K562 (cell line): ENCODE data around the gene SH2D7. TPM values are rescaled to one million over a fixed set of nuclear protein-coding genes. Genes with fewer than 3 reads are reported as not detected.

Experiments
- ATAC-seq: fragments of 200-7000 bp; cut with Tn5 transposase; 3 replicates; pipeline ENCODE4 v1.9.1; 2020; ENCODE audit warnings: moderate library complexity
- BruUV-seq: library from RNA; stranded (reverse); fragments of 400-500 nt; replicated peaks from 2 replicates; lab custom pipeline; 2021; lab: Mats Ljungman, UMichigan
- CTCF ChIA-PET: fragments of 300-600 bp; formaldehyde crosslinking; extraction: SDS; loops from one replicate; lab custom pipeline; 2021; ENCODE audit warnings: low intra/inter-chr PET ratio; lab: Yijun Ruan, JAX
- POLR2A ChIA-PET: fragments of 300-600, 350-650 bp; sonication (Branson Sonifier 250); formaldehyde crosslinking; extraction: SDS; loops from one replicate; lab custom pipeline; 2021; ENCODE audit warnings: antibody characterized with exemption, inconsistent platforms; lab: Yijun Ruan, JAX
- DNase-seq, 4 experiments: peaks; one replicate each; pipeline versions ENCODE4 v3.0.0 to v3.0.0-alpha.2; 2011 to 2018; ENCODE audit warnings: low spot score in 3 of 4, mixed read lengths in 3 of 4; ENCODE audit errors: extremely low read depth in 1 of 4
- FAIRE-seq: peaks from 2 replicates; lab custom pipeline; 2011; peaks lifted over from hg19 to GRCh38; lab: Jason Lieb, UNC
- H2AFZ ChIP-seq: 2 replicates; pipeline ENCODE4 v1.6.0; 2011; ENCODE audit warnings: low read depth, low read length, control low read depth, inconsistent platforms
- H3K27ac ChIP-seq: fragments of 200-600 bp; 3 replicates; pipeline ENCODE4 v1.8.0; 2011; ENCODE audit warnings: low read depth, mild to moderate bottlenecking, control low read depth, inconsistent platforms, low read length, moderate library complexity, mixed read lengths; ENCODE audit errors: extremely low read depth
- H3K27me3 ChIP-seq, 2 experiments: fragments of 300-600 bp in 1 of 2; 2 replicates in 1 of 2; 3 replicates in 1 of 2; pipeline versions ENCODE4 v1.6.0 to v1.8.0; 2011; ENCODE audit warnings: inconsistent platforms in 2 of 2, low read length in 2 of 2, mild to moderate bottlenecking in 1 of 2, mixed read lengths in 1 of 2, moderate library complexity in 1 of 2; ENCODE audit not compliant: control insufficient read depth in 2 of 2, insufficient read depth in 2 of 2
- H3K36me3 ChIP-seq: fragments of 300-600 bp; 3 replicates; pipeline ENCODE4 v1.8.0; 2011; ENCODE audit warnings: mild to moderate bottlenecking, low read length, inconsistent platforms; ENCODE audit not compliant: control insufficient read depth, insufficient read depth
- H3K4me1 ChIP-seq, 2 experiments: fragments of 200-600 bp in 1 of 2; replicated peaks in 1 of 2; 2 replicates in 1 of 2; 3 replicates in 1 of 2; pipeline versions ENCODE4 v1.5.1 to v1.8.0; 2011; ENCODE audit warnings: inconsistent platforms in 2 of 2, low read length in 2 of 2, mild to moderate bottlenecking in 1 of 2, mixed read lengths in 1 of 2, moderate library complexity in 1 of 2; ENCODE audit not compliant: control insufficient read depth in 2 of 2, insufficient read depth in 2 of 2
- H3K4me2 ChIP-seq: 2 replicates; pipeline ENCODE4 v1.6.1; 2011; ENCODE audit warnings: low read length, control low read depth, inconsistent platforms, mixed read lengths; ENCODE audit not compliant: insufficient read depth
- H3K4me3 ChIP-seq: fragments of 200-600 bp; sonication (generic), shearing (Covaris generic); 2 replicates; pipeline ENCODE4 v1.5.1; 2016; ENCODE audit warnings: control low read depth, inconsistent platforms
- H3K79me2 ChIP-seq: fragments of 200-600 bp; 3 replicates; pipeline ENCODE4 v1.8.0; 2011; ENCODE audit warnings: low read length, inconsistent platforms; ENCODE audit not compliant: control insufficient read depth, insufficient read depth
- H3K9ac ChIP-seq, 2 experiments: 2 replicates each; pipeline versions ENCODE4 v1.6.0 to v1.6.1; 2011; ENCODE audit warnings: low read depth in 2 of 2, low read length in 2 of 2, control low read depth in 1 of 2, inconsistent platforms in 1 of 2, mild to moderate bottlenecking in 1 of 2, mixed read lengths in 1 of 2; ENCODE audit not compliant: insufficient read depth in 1 of 2
- H3K9me1 ChIP-seq: one replicate; pipeline ENCODE4 v1.6.0; 2011; ENCODE audit warnings: inconsistent platforms, mild to moderate bottlenecking, low read length, moderate library complexity; ENCODE audit not compliant: control insufficient read depth, insufficient read depth
- H3K9me3 ChIP-seq: replicated peaks from 2 replicates; pipeline ENCODE4 v1.5.1; 2011; ENCODE audit warnings: low read depth, low read length, inconsistent platforms; ENCODE audit not compliant: control insufficient read depth, insufficient read depth
- H4K20me1 ChIP-seq: replicated peaks from 2 replicates; pipeline ENCODE4 v1.6.1; 2011; ENCODE audit warnings: low read length, inconsistent platforms, mixed read lengths; ENCODE audit not compliant: control insufficient read depth, insufficient read depth
- C11orf30 ChIP-seq: fragments of 450-650 bp; IDR thresholded peaks from 2 replicates; pipeline ENCODE4 v1.6.1; 2016; ENCODE audit warnings: low read depth, mild to moderate bottlenecking
- JUND ChIP-seq, 2 experiments: IDR thresholded peaks; 2 replicates in 1 of 2; 3 replicates in 1 of 2; pipeline ENCODE4 v1.6.1; 2011; ENCODE audit warnings: borderline replicate concordance in 2 of 2, low read depth in 2 of 2, low read length in 2 of 2, improper control_type of control experiment in 1 of 2, missing biosample characterization in 1 of 2, missing genetic modification characterization in 1 of 2, missing genetic modification reagents in 1 of 2
- ZNF316 ChIP-seq: fragments of 450-650 bp; IDR thresholded peaks from 2 replicates; pipeline ENCODE4 v1.6.1; 2016
- WGBS: fragments of 100-300 bp; shearing (Covaris generic); methylation state at CpG from one replicate; pipeline ENCODE4 v1.1.6; 2016; ENCODE audit warnings: low coverage, mixed read lengths; ENCODE audit not compliant: insufficient coverage; ENCODE audit errors: missing lambda C conversion rate; 5-methylcytosine and 5-hydroxymethylcytosine counted together
- in situ Hi-C: fragments of 300-500 bp; cut with MboI; formaldehyde crosslinking; loops from 4 replicates; pipeline ENCODE4 v1.15.0; 2018; ENCODE audit warnings: inconsistent platforms, mixed read lengths
- intact Hi-C: fragments of 100-400 bp; cut with micrococcal nuclease; formaldehyde crosslinking; loops from 2 replicates; pipeline ENCODE4 v1.14.2; 2022
- polyA plus RNA-seq, 8 experiments: library from polyadenylated mRNA; depleted of rRNA in 4 of 8; stranded (reverse) in 5 of 8; unstranded in 3 of 8; fragments of >200 nt; fragmentation: Nextera tagmentation in 2 of 8; fragmentation: Illumina TruSeq in 1 of 8; extraction: Ambion mirVana in 2 of 8; extraction: Trizol in 1 of 8; gene quantifications; 2 replicates each; pipeline versions ENCODE4 v1.2.1 to v1.2.3, GENCODE V29; 2011 to 2014; ENCODE audit warnings: inconsistent platforms in 1 of 8, missing spikeins in 1 of 8
- total RNA-seq, 7 experiments: library from RNA; depleted of rRNA in 6 of 7; stranded (reverse); fragments of >200 nt in 6 of 7; fragmentation: Illumina TruSeq in 2 of 7; extraction: Trizol in 2 of 7; gene quantifications; 2 replicates each; pipeline versions ENCODE4 v1.2.1 to v1.2.3, GENCODE V29; 2011 to 2021; ENCODE audit warnings: low replicate concordance in 1 of 7

SH2D7 gene
- total and polyA plus RNA-seq, 9 of the 15 experiments (the other 6 are each of a cell fraction or from before 2014, with no cell fraction given), result not detected

DNA sequence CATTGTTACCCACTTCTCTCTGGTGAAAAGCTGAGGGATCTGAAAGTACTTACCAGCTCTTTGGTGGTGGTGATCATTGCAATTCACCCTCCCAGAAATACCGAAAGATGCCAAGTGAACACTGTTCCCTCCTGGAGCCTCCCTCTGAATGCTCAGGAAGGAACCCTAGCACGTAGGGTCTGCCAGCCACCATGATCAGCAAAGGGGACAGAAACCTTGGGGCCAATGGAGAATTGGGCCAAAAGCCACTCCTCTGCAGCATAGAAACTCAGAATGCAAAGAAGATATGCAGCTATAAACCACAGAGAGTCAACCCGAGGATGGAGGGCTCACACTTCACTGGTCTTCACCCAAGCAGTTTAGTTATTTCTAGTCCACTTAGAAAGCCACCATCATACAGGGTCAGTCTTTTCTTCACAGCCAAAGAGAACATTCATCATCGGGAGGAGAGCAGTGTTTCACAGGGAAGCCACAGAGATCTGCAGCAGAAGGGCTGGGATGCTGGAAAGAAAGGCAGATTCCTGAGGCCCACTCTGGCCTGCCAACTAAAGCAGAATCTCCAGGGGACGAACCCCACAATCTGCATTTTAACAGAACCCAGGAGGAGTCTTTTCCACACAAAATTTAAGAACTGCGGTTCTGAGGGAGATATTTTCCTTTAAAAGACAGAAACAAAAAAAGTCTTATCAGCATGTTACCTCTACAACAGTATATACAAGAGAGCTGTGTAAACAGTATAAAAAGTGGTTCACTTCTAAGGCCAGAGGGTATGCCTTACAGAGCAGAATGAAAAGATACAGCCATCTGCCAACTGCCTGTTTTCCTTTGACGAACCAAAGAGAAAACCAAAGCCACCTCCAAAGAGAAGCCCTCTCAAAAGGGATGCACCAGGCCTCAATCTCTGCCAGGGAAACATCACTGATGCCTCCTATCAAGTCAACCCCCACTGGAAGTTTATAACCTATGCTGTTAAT, 26.1 kb upstream of the SH2D7 start:
- POLR2A ChIA-PET, result interaction anchor here (0.7 to 1.0 kb wide), 2 partner anchors 7 to 9 kb away, joined by 3 to 4 read pairs; no protein-coding TSS in a partner anchor
- Histone ChIP-seq H3K36me3 (no peaks in the 10 kb centered on the region), H3K9ac (no peak overlapping the region), H3K79me2 (peaks cover 22% of the 10 kb centered on the region; the same call in 2 of the 3 replicates), H3K27me3 (no peaks in the 10 kb centered on the region), H2AFZ (no peak overlapping the region), H3K4me2 (no peak overlapping the region), H3K9me1 (no peaks in the 10 kb centered on the region), H3K4me1 (peaks cover 0 to 38% of the 10 kb centered on the region in 2 experiments; a peak in 4 of 5 replicates), H3K27ac (no peak overlapping the region), H4K20me1 (peaks cover 8% of the 10 kb centered on the region), H3K9me3 (no peaks in the 10 kb centered on the region), H3K4me3 (no peak overlapping the region)
- in situ Hi-C loops (no loop called here), intact Hi-C loops (no loop called here)
- CTCF ChIA-PET, result no interaction called here
- 50% methylated on average over 7 of the region's 7 CpGs for WGBS
- TF ChIP-seq C11orf30 (peak; percentile 19; the same call in 1 of the 2 replicates), ZNF316 (peak; percentile 31; the same call in 1 of the 2 replicates), JUND (IDR thresholded peaks at IDR 0.05; ENCODE audit: borderline replicate concordance, low read depth, low read length) (no peak), JUND (tag; IDR thresholded peaks at IDR 0.05; ENCODE audit: borderline replicate concordance, low read depth, low read length) (no peak)
- DNase-seq (no peak), ATAC-seq (no peak), FAIRE-seq (no peak)
- BruUV-seq, result no TSS peak
